GM12891 (cell line): ENCODE data around the gene TEAD1.

Experiments used
- PAX5 ChIP-seq: IDR thresholded peaks from 2 replicates; pipeline ENCODE4 v1.6.1; 2011; ENCODE audit warnings: low read length, moderate library complexity, mild to moderate bottlenecking; ENCODE audit not compliant: insufficient read depth, severe bottlenecking
- POLR2A ChIP-seq: IDR thresholded peaks from 2 replicates; pipeline ENCODE4 v1.6.1; 2011; ENCODE audit warnings: low read depth, low read length, control low read depth
- POLR2AphosphoS5 ChIP-seq: IDR thresholded peaks from 2 replicates; pipeline ENCODE4 v1.6.1; 2011; ENCODE audit warnings: low read depth, low read length, control low read depth
- POU2F2 ChIP-seq: IDR thresholded peaks from 2 replicates; pipeline ENCODE4 v1.6.1; 2011; ENCODE audit warnings: low read depth, mild to moderate bottlenecking, control low read depth, low read length, moderate library complexity
- SPI1 ChIP-seq: IDR thresholded peaks from 2 replicates; pipeline ENCODE4 v1.6.1; 2011; ENCODE audit warnings: low read depth, low read length, control low read depth
- TAF1 ChIP-seq: IDR thresholded peaks from 2 replicates; pipeline ENCODE4 v1.6.1; 2011; ENCODE audit warnings: low read depth, low read length, control low read depth

DNA sequence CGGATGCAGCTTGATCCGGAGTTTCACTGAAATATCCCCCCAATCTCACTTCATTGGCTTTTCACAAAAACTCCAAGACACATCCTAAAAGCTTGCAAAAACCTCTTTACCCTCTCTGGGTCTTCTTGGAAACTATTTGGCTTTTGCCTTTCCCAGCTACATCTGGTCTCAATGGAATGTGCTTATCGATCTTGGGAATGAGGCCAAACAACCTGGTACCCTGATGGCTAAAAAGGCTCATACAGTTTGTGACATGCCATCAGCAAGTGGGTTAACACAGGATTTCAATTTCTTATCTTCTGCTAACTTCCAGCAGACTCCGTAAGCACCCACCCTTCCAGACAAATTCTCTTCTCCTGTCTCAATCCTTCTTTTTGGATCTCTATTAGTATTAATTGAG lies 45.9 kb upstream of the TEAD1 start:
- TF ChIP-seq POLR2A: no peak
- no peak for TF ChIP-seq POLR2AphosphoS5
- TF ChIP-seq TAF1: no peak
- TF ChIP-seq SPI1: no peak
- no peak for TF ChIP-seq POU2F2
- TF ChIP-seq PAX5: no peak
